Measurements from ENCODE around the gene KCTD12.

DNA sequence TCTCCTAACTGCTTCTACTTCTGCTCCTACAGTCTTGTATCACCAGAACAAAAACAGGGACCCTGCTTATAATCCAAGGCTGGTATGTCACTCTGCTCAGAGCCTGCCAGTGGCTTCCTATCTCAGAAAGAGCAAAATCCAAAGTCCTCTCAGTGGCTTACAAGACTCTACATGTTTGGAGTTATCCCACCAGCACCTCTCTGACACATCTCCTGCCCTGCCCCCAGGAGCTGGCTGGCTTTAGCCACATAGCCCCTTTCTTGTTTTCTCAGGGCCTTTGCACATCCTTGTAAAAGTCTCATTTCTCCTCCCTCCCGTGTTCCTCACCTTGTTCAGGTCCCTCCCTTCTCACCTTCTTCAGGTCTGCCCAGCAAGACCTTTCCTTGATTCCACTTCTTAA is 2.2 kb upstream of the KCTD12 start:
- TF ChIP-seq GATA2 (IDR thresholded peaks at IDR 0.05; ENCODE audit: low read depth, low read length), result no peak
- no peak for TF ChIP-seq GATA3 (IDR thresholded peaks at IDR 0.05; ENCODE audit: low read depth, low read length)
